Measurements from ENCODE around the gene PGGT1B. TPM values are rescaled to one million over a fixed set of nuclear protein-coding genes. Genes with fewer than 3 reads are reported as not detected.

PGGT1B gene
- total RNA-seq, 1 experiment from 2014 or later, result 59.7 TPM

GRCh38 chr5:115291397-115291796 is 28.7 kb upstream of the PGGT1B start:
- no peaks in the 10 kb centered on the region for H3K27me3 Mint-ChIP-seq (ENCODE audit: low read depth)
- Histone ChIP-seq H4K8ac (replicated peaks; ENCODE audit: insufficient read length, low read depth, low read length) (no peak overlapping the region), H2BK120ac (ENCODE audit: low read depth, low read length, poor library complexity, severe bottlenecking) (no peak overlapping the region), H3K56ac (ENCODE audit: insufficient read length, low read depth, low read length) (no peak overlapping the region), H2AK5ac (ENCODE audit: insufficient read length, low read length) (no peak overlapping the region), H3K4ac (ENCODE audit: low read depth, low read length) (no peak overlapping the region), H3T11ph (ENCODE audit: low read length) (no peak overlapping the region), H3K18ac (ENCODE audit: insufficient read length, low read depth, low read length) (no peak overlapping the region), H3K23ac (ENCODE audit: insufficient read length, low read depth, low read length) (no peak overlapping the region), H2BK15ac (ENCODE audit: low read depth, low read length) (no peak overlapping the region), H2AFZ (ENCODE audit: low read length) (no peak overlapping the region), H3K14ac (ENCODE audit: insufficient read depth, low read length) (no peak overlapping the region), H3K27me3 (ENCODE audit: insufficient read depth, low read length) (no peaks in the 10 kb centered on the region), H3K9ac (ENCODE audit: extremely low read depth, insufficient read length, low read length) (no peak overlapping the region), H3K79me1 (ENCODE audit: insufficient read depth, low read depth, low read length, poor library complexity, severe bottlenecking) (no peaks in the 10 kb centered on the region), H4K5ac (ENCODE audit: insufficient read length, low read depth, low read length) (no peak overlapping the region), H4K20me1 (ENCODE audit: control insufficient read depth, insufficient read depth, insufficient read length) (no peaks in the 10 kb centered on the region), H4K91ac (ENCODE audit: insufficient read length, low read depth, low read length) (no peak overlapping the region), H3K79me2 (ENCODE audit: insufficient read depth, low read length) (peaks cover 13% of the 10 kb centered on the region; the same call in 1 of the 2 replicates), H3K9me3 (ENCODE audit: control insufficient read depth, low read depth, low read length) (no peaks in the 10 kb centered on the region), H3K4me2 (ENCODE audit: insufficient read depth, insufficient read length, low read length) (no peak overlapping the region), H2BK20ac (ENCODE audit: low read depth, low read length, poor library complexity, severe bottlenecking) (no peak overlapping the region), H2BK5ac (ENCODE audit: insufficient read length, low read length) (no peak overlapping the region), H2BK12ac (ENCODE audit: insufficient read length, low read depth, low read length) (no peak overlapping the region), H3K23me2 (ENCODE audit: insufficient read length, low read depth, low read length, poor library complexity, severe bottlenecking) (peaks cover 10% of the 10 kb centered on the region), H3K27ac (ENCODE audit: insufficient read length, low read depth, low read length) (no peak overlapping the region), H3K4me1 (ENCODE audit: insufficient read depth, low read length) (no peaks in the 10 kb centered on the region; the same call in 1 of the 2 replicates)
- peaks cover 19 to 21% of the 10 kb centered on the region in 2 experiments for H3K4me1 Mint-ChIP-seq
- peaks cover 3 to 19% (median 18%) of the 10 kb centered on the region in 3 experiments for H3K36me3 Mint-ChIP-seq (ENCODE audit: insufficient read depth in 1 of 3, low read depth in 3 of 3)
- no peak overlapping the region for H3K27ac Mint-ChIP-seq
- no peak for DNase-seq
- H3K9me3 Mint-ChIP-seq, result peaks cover 2 to 5% of the 10 kb centered on the region in 2 experiments; a peak in 3 of 5 replicates
- H3K4me3 Mint-ChIP-seq, result no peak overlapping the region
- TF ChIP-seq, protein P1, sequence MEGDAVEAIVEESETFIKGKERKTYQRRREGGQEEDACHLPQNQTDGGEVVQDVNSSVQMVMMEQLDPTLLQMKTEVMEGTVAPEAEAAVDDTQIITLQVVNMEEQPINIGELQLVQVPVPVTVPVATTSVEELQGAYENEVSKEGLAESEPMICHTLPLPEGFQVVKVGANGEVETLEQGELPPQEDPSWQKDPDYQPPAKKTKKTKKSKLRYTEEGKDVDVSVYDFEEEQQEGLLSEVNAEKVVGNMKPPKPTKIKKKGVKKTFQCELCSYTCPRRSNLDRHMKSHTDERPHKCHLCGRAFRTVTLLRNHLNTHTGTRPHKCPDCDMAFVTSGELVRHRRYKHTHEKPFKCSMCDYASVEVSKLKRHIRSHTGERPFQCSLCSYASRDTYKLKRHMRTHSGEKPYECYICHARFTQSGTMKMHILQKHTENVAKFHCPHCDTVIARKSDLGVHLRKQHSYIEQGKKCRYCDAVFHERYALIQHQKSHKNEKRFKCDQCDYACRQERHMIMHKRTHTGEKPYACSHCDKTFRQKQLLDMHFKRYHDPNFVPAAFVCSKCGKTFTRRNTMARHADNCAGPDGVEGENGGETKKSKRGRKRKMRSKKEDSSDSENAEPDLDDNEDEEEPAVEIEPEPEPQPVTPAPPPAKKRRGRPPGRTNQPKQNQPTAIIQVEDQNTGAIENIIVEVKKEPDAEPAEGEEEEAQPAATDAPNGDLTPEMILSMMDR (conservative IDR thresholded peaks at IDR 0.05), result no peak
